HUES64 (cell line): Measurements from ENCODE around the gene TTC19.

Source experiments
- H3K27ac ChIP-seq: 2 replicates; pipeline ENCODE4 v1.7.0; 2013; ENCODE audit warnings: low read depth, low read length, inconsistent platforms
- H3K27me3 ChIP-seq: 2 replicates; pipeline ENCODE4 v1.6.1; 2013; ENCODE audit warnings: mild to moderate bottlenecking, low read length; ENCODE audit not compliant: insufficient read depth
- H3K36me3 ChIP-seq: 2 replicates; pipeline ENCODE4 v1.6.1; 2013; ENCODE audit warnings: mild to moderate bottlenecking, low read length; ENCODE audit not compliant: insufficient read depth
- H3K4me1 ChIP-seq: 2 replicates; pipeline ENCODE4 v1.6.1; 2013; ENCODE audit warnings: mild to moderate bottlenecking, low read length, moderate library complexity; ENCODE audit not compliant: insufficient read depth
- H3K4me3 ChIP-seq: 2 replicates; pipeline ENCODE4 v1.5.1; 2013; ENCODE audit warnings: mild to moderate bottlenecking, low read length, moderate library complexity
- H3K9ac ChIP-seq: 2 replicates; pipeline ENCODE4 v1.6.1; 2013; ENCODE audit warnings: mild to moderate bottlenecking, low read depth, low read length
- H3K9me3 ChIP-seq: 2 replicates; pipeline ENCODE4 v1.6.1; 2013; ENCODE audit warnings: low read depth, low read length; ENCODE audit not compliant: insufficient read depth
- WGBS: fragments of 150-250, 120-280 bp; methylation state at CpG from one replicate; pipeline ENCODE4 v1.1.7; 2013; ENCODE audit warnings: missing lambda C conversion rate; 5-methylcytosine and 5-hydroxymethylcytosine counted together

Gene TTC19

GRCh38 chr17:16073845-16074244 is 74.2 kb downstream of the TTC19 start:
- Histone ChIP-seq H3K9me3 (no peaks in the 10 kb centered on the region), H3K9ac (no peak overlapping the region), H3K4me1 (no peaks in the 10 kb centered on the region), H3K27ac (no peak overlapping the region), H3K36me3 (peaks cover 92% of the 10 kb centered on the region), H3K4me3 (no peak overlapping the region), H3K27me3 (no peaks in the 10 kb centered on the region)
- 97% methylated on average over 4 of the region's 4 CpGs for WGBS

- Histone ChIP-seq H3K9me3 (no peaks in the 10 kb centered on the region), H3K27me3 (no peaks in the 10 kb centered on the region), H3K36me3 (peaks cover 92% of the 10 kb centered on the region), H3K4me3 (no peak overlapping the region), H3K9ac (no peak overlapping the region), H3K4me1 (no peaks in the 10 kb centered on the region), H3K27ac (no peak overlapping the region)
- 97% methylated on average over 2 of the region's 3 CpGs for WGBS
Measured at GRCh38 chr17:16074423-16074822, 74.8 kb downstream of the TTC19 start.

GRCh38 chr17:16075949-16076348 is 76.3 kb downstream of the TTC19 start:
- no peaks in the 10 kb centered on the region for H3K9me3 ChIP-seq
- H3K27ac ChIP-seq = no peak overlapping the region
- no peak overlapping the region for H3K4me3 ChIP-seq
- H3K27me3 ChIP-seq = no peaks in the 10 kb centered on the region
- H3K4me1 ChIP-seq = no peaks in the 10 kb centered on the region
- peaks cover 92% of the 10 kb centered on the region for H3K36me3 ChIP-seq
- H3K9ac ChIP-seq = no peak overlapping the region
- WGBS = 94% methylated on average over 4 of the region's 5 CpGs
